ENCODE results near the gene TOMM6.

Gene TOMM6

GRCh38 chr6:41781366-41781730 lies 6.1 kb upstream of the TOMM6 start:
- no peak for DNase-seq (ENCODE audit: low spot score)
- TF ChIP-seq CTCF (IDR thresholded peaks at IDR 0.05; ENCODE audit: extremely low read depth, missing control alignments): no peak

GRCh38 chr6:41783106-41783780 lies 4.3 kb upstream of the TOMM6 start:
- TF ChIP-seq CTCF (IDR thresholded peaks at IDR 0.05; ENCODE audit: extremely low read depth, missing control alignments): no peak
- no peak for DNase-seq (ENCODE audit: low spot score)

GRCh38 chr6:41784581-41785171 lies 2.8 kb upstream of the TOMM6 start:
- DNase-seq (ENCODE audit: low spot score): no peak
- no peak for TF ChIP-seq CTCF (IDR thresholded peaks at IDR 0.05; ENCODE audit: extremely low read depth, missing control alignments)

GRCh38 chr6:41785254-41785653 lies 2.2 kb upstream of the TOMM6 start:
- no peak for TF ChIP-seq CTCF (IDR thresholded peaks at IDR 0.05; ENCODE audit: extremely low read depth, missing control alignments)
- DNase-seq (ENCODE audit: low spot score): no peak

- peak; percentile 48 for DNase-seq (ENCODE audit: low spot score)
- no peak for TF ChIP-seq CTCF (IDR thresholded peaks at IDR 0.05; ENCODE audit: extremely low read depth, missing control alignments)
These were observed 1.6 kb upstream of the TOMM6 start for GRCh38 chr6:41785689-41786450.

GRCh38 chr6:41786451-41787218 lies 859 bp upstream of the TOMM6 start:
- peak; percentile 94 for DNase-seq (ENCODE audit: low spot score)
- TF ChIP-seq CTCF (IDR thresholded peaks at IDR 0.05; ENCODE audit: extremely low read depth, missing control alignments): peak; percentile 72

GRCh38 chr6:41789390-41789724 lies 1.9 kb downstream of the TOMM6 start:
- no peak for DNase-seq (ENCODE audit: low spot score)
- no peak for TF ChIP-seq CTCF (IDR thresholded peaks at IDR 0.05; ENCODE audit: extremely low read depth, missing control alignments)
